HG03025 (cell line): ENCODE data around the gene CYBA.
A peak's percentile ranks its signal among the peaks of the same experiment; 100 is the strongest.

ENCODE experiments used
- ATAC-seq: cut with Tn5 transposase; IDR thresholded peaks from one replicate; pipeline ENCODE4 v1.9.1; 2021; ENCODE audit warnings: mild to moderate bottlenecking, moderate library complexity; ENCODE audit not compliant: unreplicated experiment, low FRiP score

Gene CYBA

GRCh38 chr16:88662843-88663606 lies 12.2 kb upstream of the CYBA start, which contains the start of gene MVD:
MVD (minus strand) TSS chr16:88663091; CDS start chr16:88663080, 11 bp downstream.
- peak; percentile 87 for ATAC-seq

DNA sequence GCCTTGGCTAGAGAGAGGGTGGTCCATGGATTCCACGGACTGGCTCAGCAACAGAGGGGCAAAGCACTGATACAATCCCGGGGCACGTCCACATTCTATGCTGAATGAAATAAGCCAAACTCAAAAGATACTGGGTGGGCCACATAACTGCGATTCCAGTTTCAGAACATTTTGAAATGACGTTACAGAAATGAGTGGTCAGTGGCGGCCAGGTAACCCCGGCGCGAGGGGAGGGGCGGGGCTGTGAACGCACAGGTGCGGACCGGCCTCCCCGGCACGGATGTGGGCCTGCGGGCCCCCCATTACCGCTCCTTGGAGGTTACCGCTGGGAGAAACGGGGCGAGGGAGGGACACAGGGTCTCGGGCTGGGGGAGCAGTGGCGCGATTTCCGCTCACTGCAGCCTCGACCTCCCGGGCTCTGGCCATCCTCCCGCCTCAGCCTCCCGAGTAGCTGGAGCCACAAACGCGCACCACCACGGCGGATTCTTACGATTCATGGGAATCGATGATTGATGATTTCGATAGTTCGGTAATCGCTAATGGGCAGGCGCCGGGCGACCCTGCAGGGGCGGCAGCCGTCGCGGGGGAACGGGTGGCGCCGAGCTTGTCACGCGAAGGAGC lies 11.5 kb upstream of the CYBA start:
- ATAC-seq: peak; percentile 6

DNA sequence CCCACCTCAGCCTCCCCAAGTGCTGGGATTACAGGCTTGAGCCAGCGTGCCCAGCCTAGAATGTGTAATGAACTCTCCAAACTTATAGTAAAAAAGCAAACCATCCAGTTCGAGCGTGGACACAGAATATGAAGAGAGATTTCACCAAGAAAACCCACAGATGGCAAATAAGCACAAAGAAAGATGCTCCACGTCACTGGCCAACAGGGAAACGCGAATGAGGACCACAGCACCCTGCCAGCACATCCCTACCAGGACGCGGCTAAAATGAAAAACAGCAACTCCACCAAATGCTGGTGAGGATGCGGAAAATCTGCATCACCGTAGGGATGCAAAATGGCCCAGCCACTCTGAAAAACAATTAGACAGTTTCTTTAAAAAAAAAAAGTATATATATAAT lies 10.6 kb upstream of the CYBA start:
- ATAC-seq: no peak

- ATAC-seq: no peak
Measured at GRCh38 chr16:88659160-88659559, 8.3 kb upstream of the CYBA start.

- no peak for ATAC-seq
Measured at GRCh38 chr16:88658714-88659113, 7.9 kb upstream of the CYBA start.

DNA sequence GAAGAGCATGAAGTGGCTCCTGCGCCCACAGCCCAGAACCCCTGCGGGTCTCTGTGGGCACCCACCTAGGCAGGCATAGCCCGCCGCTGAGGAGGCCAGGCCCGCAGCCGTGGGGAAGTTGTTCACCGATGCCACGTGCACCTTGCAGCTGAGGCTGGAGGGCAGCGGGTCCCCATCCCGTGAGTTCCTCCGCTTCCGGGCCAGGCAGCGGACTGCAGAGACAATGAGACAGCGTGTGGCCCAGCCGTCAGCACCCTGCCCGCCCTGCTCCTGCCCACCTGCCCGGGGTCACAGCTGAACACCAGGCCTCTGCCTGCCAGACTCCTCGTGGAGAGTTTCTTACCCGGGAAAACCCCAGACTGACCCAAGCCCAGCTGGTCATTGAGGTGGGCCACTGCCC lies 6.5 kb upstream of the CYBA start:
- ATAC-seq: no peak

- no peak for ATAC-seq
Measured at GRCh38 chr16:88656291-88656980, 5.6 kb upstream of the CYBA start.

DNA sequence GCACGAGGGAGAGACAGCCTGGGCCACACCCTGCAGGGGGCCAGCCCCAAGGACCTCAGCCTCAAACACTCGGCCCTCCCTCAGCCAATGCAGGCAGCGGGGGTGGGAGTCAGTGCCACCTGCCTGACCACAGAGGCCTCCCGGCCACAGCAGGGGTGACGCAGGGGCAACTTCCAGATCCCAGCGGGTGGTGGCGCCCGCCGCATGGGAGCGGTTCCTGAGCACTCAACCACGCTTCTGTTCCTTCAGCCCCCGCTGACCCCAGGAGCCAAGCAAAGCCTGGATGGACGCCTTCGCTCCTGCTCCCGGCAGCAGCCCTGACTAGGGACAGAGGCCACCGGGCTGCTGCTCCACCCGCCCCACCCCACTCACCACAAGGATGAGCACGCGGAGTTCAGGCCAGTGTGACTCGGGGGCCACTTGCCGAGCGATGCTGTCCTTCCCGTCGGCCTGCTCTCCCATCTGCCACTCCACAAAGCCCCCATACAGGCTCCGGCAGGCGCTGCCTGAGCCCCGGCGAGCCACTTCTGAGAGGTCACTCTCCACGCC lies 5.0 kb upstream of the CYBA start:
- ATAC-seq: no peak

GRCh38 chr16:88655053-88655732 lies 4.3 kb upstream of the CYBA start:
- no peak for ATAC-seq

GRCh38 chr16:88654363-88655052 lies 3.7 kb upstream of the CYBA start:
- no peak for ATAC-seq

GRCh38 chr16:88653596-88654362 lies 2.9 kb upstream of the CYBA start:
- ATAC-seq: no peak

- ATAC-seq: no peak
Measured at GRCh38 chr16:88653101-88653500, 2.2 kb upstream of the CYBA start.

DNA sequence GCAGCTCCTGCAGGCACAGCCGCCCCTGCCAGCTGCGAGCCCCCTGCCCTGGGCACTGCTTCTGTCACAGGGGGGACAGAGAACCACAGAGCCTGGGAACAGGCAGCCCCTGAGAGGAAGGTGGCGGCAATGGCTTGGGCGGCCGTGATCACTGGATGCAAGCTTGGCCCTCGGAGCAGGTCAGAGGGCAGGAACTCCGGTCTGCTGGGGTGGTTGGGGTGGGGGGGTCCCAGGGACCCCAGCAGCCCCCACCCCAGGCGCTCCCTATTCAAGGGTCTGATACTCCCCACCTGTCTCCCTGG lies 1.9 kb upstream of the CYBA start:
- ATAC-seq: no peak

DNA sequence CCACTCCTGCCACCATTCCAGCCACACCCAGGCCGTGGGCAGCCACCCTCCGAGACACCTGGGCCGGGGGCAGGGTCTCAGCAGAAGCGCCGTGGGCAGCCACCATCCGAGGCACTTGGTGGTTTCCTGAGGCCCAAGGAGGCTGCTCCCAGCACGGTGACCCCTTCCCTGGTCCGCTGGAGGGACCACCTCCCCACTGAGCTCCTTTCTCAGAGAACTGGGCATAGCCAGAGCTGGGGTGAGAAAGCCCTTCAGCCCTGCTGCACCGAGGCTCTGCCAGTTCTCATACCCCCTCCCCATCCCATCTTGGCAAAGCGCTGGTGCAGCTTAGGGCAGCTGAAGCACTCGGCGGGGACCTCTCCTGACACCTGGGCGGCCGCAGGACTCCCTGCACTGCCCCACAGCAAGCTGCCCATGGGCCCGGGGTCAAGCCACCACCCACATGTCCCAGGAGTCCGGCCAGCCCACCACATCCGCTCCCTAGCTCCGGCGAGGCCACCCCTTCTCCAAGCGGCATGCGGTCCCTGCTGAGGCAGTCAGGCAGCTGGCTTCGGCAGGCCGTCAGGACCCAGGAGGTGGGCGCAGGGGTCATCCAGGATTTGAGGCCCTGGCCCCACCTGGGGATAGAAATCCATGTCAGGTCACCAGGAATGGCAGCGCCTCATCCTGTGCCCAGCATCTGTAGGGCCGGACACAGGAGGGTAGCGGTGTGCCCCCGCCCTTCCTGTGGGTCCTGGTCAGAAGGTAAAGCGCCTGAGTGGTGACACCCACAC lies 1.3 kb upstream of the CYBA start:
- no peak for ATAC-seq

GRCh38 chr16:88651276-88651988 lies 579 bp upstream of the CYBA start:
- ATAC-seq: peak; percentile 60

GRCh38 chr16:88649924-88650748 lies 717 bp downstream of the CYBA start:
- peak; percentile 18 for ATAC-seq

DNA sequence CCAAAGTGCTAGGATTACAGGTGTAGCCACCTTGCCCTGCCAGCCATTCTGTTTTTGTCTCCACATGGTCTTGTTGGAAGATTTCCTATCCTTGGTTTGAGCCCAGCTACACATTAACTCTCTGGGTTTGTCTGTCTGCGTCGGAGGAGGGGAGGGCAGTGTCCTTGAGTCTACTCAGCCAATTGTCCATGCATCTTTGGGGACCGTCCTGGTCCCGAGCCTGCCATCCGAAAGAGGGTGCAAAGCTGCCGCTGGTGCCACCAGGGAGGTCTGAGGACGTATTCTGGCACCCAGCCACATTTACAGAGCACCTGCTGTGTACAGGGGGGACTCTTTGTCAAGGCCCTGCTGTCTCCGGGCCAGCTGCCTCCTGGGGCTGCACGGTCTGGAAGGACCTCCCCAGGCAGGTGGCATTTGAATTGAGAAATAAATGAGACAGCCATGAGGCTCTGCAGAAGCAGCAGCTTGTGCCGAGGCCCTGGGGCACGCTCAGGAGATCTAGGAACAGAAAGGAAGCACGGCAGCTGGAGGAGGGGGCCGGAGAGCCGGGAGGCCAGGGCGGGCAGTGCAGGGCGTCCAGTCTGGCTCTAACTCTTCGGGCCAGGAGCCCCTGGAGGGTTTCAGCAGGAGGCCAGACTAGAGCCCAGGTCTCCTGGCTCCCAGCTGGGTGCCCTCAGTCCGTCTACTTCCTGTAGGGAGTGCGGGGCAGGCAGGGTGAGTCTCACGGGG lies 1.5 kb downstream of the CYBA start:
- ATAC-seq: no peak
